Renal cortex interstitium (tissue), 11 donors: ENCODE measurements around the gene FCGR1A. TPM values are rescaled to one million over a fixed set of nuclear protein-coding genes. Genes with fewer than 3 reads are reported as not detected.
"Not testable (repeated sequence)": the region's sequence is repeated elsewhere in the genome, so short reads cannot be mapped to it uniquely, and the experiment has no call there.

Source experiments
- DNase-seq, 11 donors: peaks; one replicate each; pipeline ENCODE4 v3.0.0-alpha.2; 2013; ENCODE audit warnings: low read depth in 9 of 11, low spot score in 4 of 11; ENCODE audit errors: extremely low read depth in 1 of 11
- polyA plus RNA-seq, 3 donors: library from polyadenylated mRNA; unstranded; fragments of 120-200 nt; gene quantifications; one replicate each; pipeline ENCODE4 v1.2.1, GENCODE V29; 2013; ENCODE audit not compliant: insufficient read length in 3 of 3

The FCGR1A gene
- polyA plus RNA-seq, 3 donors = 1.3 to 2.1 (median 1.4) TPM

- DNase-seq = peak; percentile 31 to 84 (median 64)
Measured at GRCh38 chr1:149812893-149813801, 30.7 kb downstream of the FCGR1A start.

- DNase-seq = not testable (repeated sequence)
Measured at GRCh38 chr1:149820387-149820786, 37.9 kb downstream of the FCGR1A start.

GRCh38 chr1:149826555-149826954 is 44.1 kb downstream of the FCGR1A start:
- not testable (repeated sequence) for DNase-seq

GRCh38 chr1:149831764-149832315 is 49.3 kb downstream of the FCGR1A start:
- DNase-seq = not testable (repeated sequence)

GRCh38 chr1:149832316-149833126 is 50.0 kb downstream of the FCGR1A start:
- DNase-seq = not testable (repeated sequence)

- not testable (repeated sequence) for DNase-seq
Measured at GRCh38 chr1:149833144-149833543, 50.6 kb downstream of the FCGR1A start.

GRCh38 chr1:149841149-149841548 is 58.7 kb downstream of the FCGR1A start:
- not testable (repeated sequence) for DNase-seq

Other genes with a start within 250 kb of the FCGR1A start
- not detected for gene PPIAL4C, start 198.8 kb upstream of the FCGR1A start, polyA plus RNA-seq
- 10 to 100 TPM; 20.2 to 26.5 (median 21.0) TPM for gene BOLA1, start 116.9 kb downstream of the FCGR1A start, polyA plus RNA-seq
- 1 to 10 TPM; 7.7 to 8.3 (median 7.8) TPM for gene SV2A, start 135.2 kb downstream of the FCGR1A start, polyA plus RNA-seq
- gene SF3B4, start 145.1 kb downstream of the FCGR1A start, polyA plus RNA-seq = 10 to 100 TPM; 68.9 to 90.1 (median 87.6) TPM
- 10 to 100 TPM; 26.6 to 42.2 (median 33.5) TPM for gene MTMR11, start 154.2 kb downstream of the FCGR1A start, polyA plus RNA-seq
- gene OTUD7B, start 228.0 kb downstream of the FCGR1A start, polyA plus RNA-seq = 10 to 100 TPM; 16.2 to 22.1 (median 19.0) TPM